Hepatocyte (in vitro differentiated cells): ENCODE results near the gene HS3ST5. TPM values are rescaled to one million over a fixed set of nuclear protein-coding genes. Genes with fewer than 3 reads are reported as not detected.
"Not testable (repeated sequence)": the region's sequence is repeated elsewhere in the genome, so short reads cannot be mapped to it uniquely, and the experiment has no call there.

Experiments
- DNase-seq: peaks from one replicate; pipeline ENCODE4 v3.0.0-alpha.2; 2016; ENCODE audit warnings: low spot score
- H2AFZ ChIP-seq: fragments of 200-600 bp; sonication (generic); 2 replicates; pipeline ENCODE4 v1.6.0; 2016; ENCODE audit warnings: antibody characterized with exemption, mild to moderate bottlenecking
- H3K27ac ChIP-seq: fragments of 200-600 bp; sonication (generic); 2 replicates; pipeline ENCODE4 v1.5.1; 2016; ENCODE audit warnings: mild to moderate bottlenecking
- H3K27me3 ChIP-seq: fragments of 200-600 bp; sonication (generic); 2 replicates; pipeline ENCODE4 v1.6.1; 2016
- H3K36me3 ChIP-seq: fragments of 200-600 bp; sonication (generic); replicated peaks from 2 replicates; pipeline ENCODE4 v1.5.1; 2016; ENCODE audit warnings: low read depth; ENCODE audit not compliant: insufficient read depth
- H3K4me1 ChIP-seq: fragments of 200-600 bp; sonication (generic); 2 replicates; pipeline ENCODE4 v1.5.1; 2016; ENCODE audit warnings: mild to moderate bottlenecking, moderate library complexity; ENCODE audit not compliant: insufficient read depth
- H3K4me2 ChIP-seq: fragments of 200-600 bp; sonication (generic); 2 replicates; pipeline ENCODE4 v1.6.0; 2016
- H3K4me3 ChIP-seq: fragments of 200-600 bp; sonication (generic); 2 replicates; pipeline ENCODE4 v1.5.1; 2016; ENCODE audit warnings: mild to moderate bottlenecking
- H3K79me2 ChIP-seq: fragments of 200-600 bp; sonication (generic); 2 replicates; pipeline ENCODE4 v1.6.0; 2017; ENCODE audit warnings: mild to moderate bottlenecking
- H3K9me2 ChIP-seq: fragments of 200-600 bp; sonication (generic); replicated peaks from 2 replicates; pipeline ENCODE4 v1.6.0; 2017; ENCODE audit warnings: mild to moderate bottlenecking; ENCODE audit not compliant: insufficient read depth
- H3K9me3 ChIP-seq: fragments of 200-600 bp; sonication (generic); 2 replicates; pipeline ENCODE4 v1.5.1; 2016; ENCODE audit warnings: low read depth, mild to moderate bottlenecking
- H4K20me1 ChIP-seq: fragments of 200-600 bp; sonication (generic); 2 replicates; pipeline ENCODE4 v1.6.0; 2016; ENCODE audit warnings: mild to moderate bottlenecking; ENCODE audit not compliant: insufficient read depth, poor library complexity, severe bottlenecking
- CTCF ChIP-seq: fragments of 200-600 bp; sonication (generic); IDR thresholded peaks from 2 replicates; pipeline ENCODE4 v1.5.1; 2016; ENCODE audit warnings: antibody characterized with exemption, mild to moderate bottlenecking; ENCODE audit not compliant: poor library complexity
- EZH2 ChIP-seq: fragments of 200-600 bp; sonication (generic); IDR thresholded peaks from 2 replicates; pipeline ENCODE4 v1.6.1; 2016; ENCODE audit warnings: antibody characterized with exemption, mild to moderate bottlenecking, borderline replicate concordance
- EZH2phosphoT487 ChIP-seq: fragments of 200-600 bp; sonication (generic); IDR thresholded peaks from one replicate; pipeline ENCODE4 v1.6.1; 2018; ENCODE audit warnings: antibody characterized with exemption, mild to moderate bottlenecking, low read depth, moderate library complexity; ENCODE audit not compliant: unreplicated experiment, severe bottlenecking
- WGBS: methylation state at CpG from one replicate; pipeline ENCODE4 v1.1.6; 2016; ENCODE audit warnings: low lambda C conversion rate; ENCODE audit errors: missing lambda C conversion rate; 5-methylcytosine and 5-hydroxymethylcytosine counted together
- polyA plus RNA-seq: library from polyadenylated mRNA; unstranded; fragments of >200 nt; fragmentation: Nextera tagmentation; extraction: Ambion mirVana; gene quantifications from 2 replicates; pipeline ENCODE4 v1.2.1, GENCODE V29; 2016
- total RNA-seq: library from RNA; depleted of rRNA; stranded (reverse); fragments of >200 nt; gene quantifications from 2 replicates; pipeline ENCODE4 v1.2.3, GENCODE V29; 2014

The HS3ST5 gene
- total and polyA plus RNA-seq, 2 experiments from 2014 or later: 0.73 to 1.4 TPM

- WGBS: 92% methylated on average over 15 of the region's 15 CpGs
- Histone ChIP-seq H2AFZ (no peak overlapping the region), H4K20me1 (no peaks in the 10 kb centered on the region), H3K79me2 (no peaks in the 10 kb centered on the region), H3K9me3 (no peaks in the 10 kb centered on the region), H3K4me2 (no peak overlapping the region), H3K4me1 (no peaks in the 10 kb centered on the region), H3K9me2 (no peaks in the 10 kb centered on the region), H3K27ac (no peak overlapping the region), H3K27me3 (no peaks in the 10 kb centered on the region), H3K36me3 (no peaks in the 10 kb centered on the region), H3K4me3 (no peak overlapping the region)
- no peak for DNase-seq
- TF ChIP-seq CTCF (no peak), EZH2phosphoT487 (no peak), EZH2 (no peak)
Measured at GRCh38 chr6:114020196-114020595, 322.6 kb downstream of the HS3ST5 start.

GRCh38 chr6:114017146-114017545 is 325.7 kb downstream of the HS3ST5 start:
- H3K9me2 ChIP-seq, H3K4me3 ChIP-seq, H4K20me1 ChIP-seq, H3K9me3 ChIP-seq, H3K36me3 ChIP-seq, H3K4me2 ChIP-seq, H3K27me3 ChIP-seq, DNase-seq, H3K27ac ChIP-seq, H2AFZ ChIP-seq, H3K79me2 ChIP-seq: not testable (repeated sequence)
- H3K4me1 ChIP-seq: peaks cover 13% of the 10 kb centered on the region
- 85% methylated on average over 6 of the region's 6 CpGs for WGBS

- not testable (repeated sequence) for DNase-seq, H3K4me2 ChIP-seq, H3K4me3 ChIP-seq, H3K79me2 ChIP-seq, H2AFZ ChIP-seq, H3K9me2 ChIP-seq, H4K20me1 ChIP-seq, H3K9me3 ChIP-seq, H3K36me3 ChIP-seq, H3K27me3 ChIP-seq
- Histone ChIP-seq H3K27ac (peak overlapping the region; percentile 97), H3K4me1 (peaks cover 28% of the 10 kb centered on the region)
- WGBS: 46% methylated on average over 2 of the region's 2 CpGs
Measured at GRCh38 chr6:114014106-114014505, 328.7 kb downstream of the HS3ST5 start.

- Histone ChIP-seq H3K4me1 (peaks cover 36% of the 10 kb centered on the region), H3K27ac (peak overlapping the region; percentile 97)
- WGBS: 11% methylated on average over 7 of the region's 7 CpGs
Measured at GRCh38 chr6:114011486-114011885, 331.3 kb downstream of the HS3ST5 start.

GRCh38 chr6:114010540-114010939 is 332.3 kb downstream of the HS3ST5 start:
- H4K20me1 ChIP-seq: no peaks in the 10 kb centered on the region
- DNase-seq: no peak
- H3K4me2 ChIP-seq: peak overlapping the region; percentile 71
- H3K36me3 ChIP-seq: no peaks in the 10 kb centered on the region
- peak overlapping the region; percentile 97 for H3K27ac ChIP-seq
- no peaks in the 10 kb centered on the region for H3K27me3 ChIP-seq
- no peaks in the 10 kb centered on the region for H3K9me2 ChIP-seq
- 71% methylated on average over 2 of the region's 2 CpGs for WGBS
- TF ChIP-seq EZH2phosphoT487 (no peak), CTCF (no peak), EZH2 (no peak)
- no peaks in the 10 kb centered on the region for H3K9me3 ChIP-seq
- H3K4me3 ChIP-seq: no peak overlapping the region
- H3K4me1 ChIP-seq: peaks cover 36% of the 10 kb centered on the region
- no peak overlapping the region for H2AFZ ChIP-seq
- H3K79me2 ChIP-seq: peaks cover 19% of the 10 kb centered on the region

More at GRCh38 chr6:114011486-114011885, 331.3 kb downstream of the HS3ST5 start:
- Histone ChIP-seq H3K79me2 (peaks cover 19% of the 10 kb centered on the region), H3K4me2 (peak overlapping the region; percentile 71)
- not testable (repeated sequence) for H3K27me3 ChIP-seq, H3K9me2 ChIP-seq, H3K9me3 ChIP-seq, H3K36me3 ChIP-seq, H3K4me3 ChIP-seq, H4K20me1 ChIP-seq, H2AFZ ChIP-seq
- peak; percentile 63 for DNase-seq
